ENCODE results near the gene CASKIN2. TPM values are rescaled to one million over a fixed set of nuclear protein-coding genes. Genes with fewer than 3 reads are reported as not detected.

The CASKIN2 gene
- total RNA-seq, 1 donor from 2014 or later, result 1.4 TPM

GRCh38 chr17:75468779-75469373 lies 46.5 kb downstream of the CASKIN2 start:
- H3K9me3 Mint-ChIP-seq, result no peaks in the 10 kb centered on the region

GRCh38 chr17:75468291-75468754 lies 47.0 kb downstream of the CASKIN2 start:
- no peak for ATAC-seq (ENCODE audit: low read depth)
- POLR2A ChIA-PET, result no interaction called here
- no peak for DNase-seq
- no peak overlapping the region for H3K27ac Mint-ChIP-seq
- no peaks in the 10 kb centered on the region for H3K9me3 Mint-ChIP-seq
- CTCF ChIA-PET, result no interaction called here
- H3K4me3 Mint-ChIP-seq, result no peak overlapping the region
- no peaks in the 10 kb centered on the region for H3K4me1 Mint-ChIP-seq
- peaks cover 18% of the 10 kb centered on the region for H3K36me3 Mint-ChIP-seq (ENCODE audit: low read depth)
- intact Hi-C loops (cut with micrococcal nuclease), result no loop called here
- TF ChIP-seq CTCF (IDR thresholded peaks at IDR 0.05), result no peak
- H3K27me3 Mint-ChIP-seq, result no peaks in the 10 kb centered on the region

More at GRCh38 chr17:75468779-75469373, 46.5 kb downstream of the CASKIN2 start:
- no peaks in the 10 kb centered on the region for H3K27me3 Mint-ChIP-seq
- H3K27ac Mint-ChIP-seq, result no peak overlapping the region
- intact Hi-C loops (cut with micrococcal nuclease), result no loop called here
- no peaks in the 10 kb centered on the region for H3K4me1 Mint-ChIP-seq
- no peak for ATAC-seq (ENCODE audit: low read depth)
- no peak for DNase-seq
- no peak for TF ChIP-seq CTCF (IDR thresholded peaks at IDR 0.05)
- peaks cover 20% of the 10 kb centered on the region for H3K36me3 Mint-ChIP-seq (ENCODE audit: low read depth)
- CTCF ChIA-PET, result no interaction called here
- POLR2A ChIA-PET, result interaction anchor here (0.6 kb wide), 1 partner anchor 439 kb away, joined by 3 read pairs; no protein-coding TSS in a partner anchor
- H3K4me3 Mint-ChIP-seq, result no peak overlapping the region

- CTCF ChIA-PET, result interaction anchor here (0.8 to 1.5 kb wide), 2 partner anchors 176 to 503 kb away, joined by 3 read pairs; partner anchors contain the start of gene SLC25A19
- intact Hi-C loops (cut with micrococcal nuclease), result no loop called here
- peaks cover 2% of the 10 kb centered on the region for H3K4me1 Mint-ChIP-seq
- no peak for ATAC-seq (ENCODE audit: low read depth)
- H3K27me3 Mint-ChIP-seq, result no peaks in the 10 kb centered on the region
- DNase-seq, result no peak
- no peaks in the 10 kb centered on the region for H3K9me3 Mint-ChIP-seq
- no peak overlapping the region for H3K4me3 Mint-ChIP-seq
- POLR2A ChIA-PET, result interaction anchor here (0.7 kb wide), 1 partner anchor 46 kb away, joined by 8 read pairs; no protein-coding TSS in a partner anchor
- H3K36me3 Mint-ChIP-seq (ENCODE audit: low read depth), result no peaks in the 10 kb centered on the region
- no peak for TF ChIP-seq CTCF (IDR thresholded peaks at IDR 0.05)
- no peak overlapping the region for H3K27ac Mint-ChIP-seq
Observed at GRCh38 chr17:75465039-75465438, 50.3 kb downstream of the CASKIN2 start.

GRCh38 chr17:75463603-75464002 lies 51.7 kb downstream of the CASKIN2 start:
- TF ChIP-seq CTCF (IDR thresholded peaks at IDR 0.05), result no peak
- Mint-ChIP-seq H3K4me1 (peaks cover 13% of the 10 kb centered on the region), H3K27ac (no peak overlapping the region), H3K27me3 (no peaks in the 10 kb centered on the region), H3K9me3 (no peaks in the 10 kb centered on the region), H3K36me3 (ENCODE audit: low read depth) (no peaks in the 10 kb centered on the region), H3K4me3 (no peak overlapping the region)
- no peak for ATAC-seq (ENCODE audit: low read depth)
- intact Hi-C loops (cut with micrococcal nuclease), result no loop called here
- POLR2A ChIA-PET, result no interaction called here
- no peak for DNase-seq
- CTCF ChIA-PET, result no interaction called here

GRCh38 chr17:75460295-75460694 lies 55.0 kb downstream of the CASKIN2 start:
- intact Hi-C loops (cut with micrococcal nuclease), result no loop called here
- H3K4me3 Mint-ChIP-seq, result no peak overlapping the region
- DNase-seq (no peak), ATAC-seq (ENCODE audit: low read depth) (no peak)
- no peaks in the 10 kb centered on the region for H3K9me3 Mint-ChIP-seq
- TF ChIP-seq CTCF (IDR thresholded peaks at IDR 0.05), result no peak
- H3K36me3 Mint-ChIP-seq (ENCODE audit: low read depth), result peaks cover 1% of the 10 kb centered on the region
- ChIA-PET POLR2A (interaction anchor here (0.5 kb wide), 1 partner anchor 123 kb away, joined by 3 read pairs; no protein-coding TSS in a partner anchor), CTCF (no interaction called here)
- H3K4me1 Mint-ChIP-seq, result peaks cover 35% of the 10 kb centered on the region
- H3K27me3 Mint-ChIP-seq, result no peaks in the 10 kb centered on the region
- no peak overlapping the region for H3K27ac Mint-ChIP-seq
